CD14-positive monocyte (primary cell): ENCODE data around the gene DGCR6. TPM values are rescaled to one million over a fixed set of nuclear protein-coding genes. Genes with fewer than 3 reads are reported as not detected.
"Not testable (repeated sequence)": the region's sequence is repeated elsewhere in the genome, so short reads cannot be mapped to it uniquely, and the experiment has no call there.

Experiments
- DNase-seq, 3 donors: peaks; one replicate each; pipeline ENCODE4 v3.0.0-alpha.2; 2011 to 2022
- H2AFZ ChIP-seq: 2 replicates; pipeline ENCODE4 v1.6.0; 2012; ENCODE audit warnings: mild to moderate bottlenecking, low read depth, low read length, inconsistent platforms; ENCODE audit not compliant: insufficient read depth, poor library complexity, severe bottlenecking
- H3K27ac ChIP-seq, 2 donors: 1 replicate in 1 of 2; 2 replicates in 1 of 2; pipeline ENCODE4 v1.5.1; 2012 to 2013; ENCODE audit warnings: low read length in 2 of 2, control low read depth in 1 of 2, inconsistent platforms in 1 of 2, low read depth in 1 of 2, mild to moderate bottlenecking in 1 of 2
- H3K27me3 ChIP-seq, 2 donors: one replicate each; pipeline versions ENCODE4 v1.6.0 to v1.6.1; 2011 to 2013; ENCODE audit warnings: low read length in 2 of 2; ENCODE audit not compliant: control insufficient read depth in 2 of 2, insufficient read depth in 2 of 2
- H3K36me3 ChIP-seq, 2 donors: replicated peaks in 1 of 2; 1 replicate in 1 of 2; 2 replicates in 1 of 2; pipeline versions ENCODE4 v1.5.1 to v1.6.1; 2012 to 2013; ENCODE audit warnings: low read length in 2 of 2, control low read depth in 1 of 2, inconsistent platforms in 1 of 2, mild to moderate bottlenecking in 1 of 2; ENCODE audit not compliant: insufficient read depth in 2 of 2, control insufficient read depth in 1 of 2
- H3K4me1 ChIP-seq, 2 donors: 1 replicate in 1 of 2; 2 replicates in 1 of 2; pipeline versions ENCODE4 v1.5.1 to v1.6.1; 2012 to 2013; ENCODE audit warnings: low read length in 2 of 2, control low read depth in 1 of 2, inconsistent platforms in 1 of 2, mild to moderate bottlenecking in 1 of 2, moderate library complexity in 1 of 2; ENCODE audit not compliant: insufficient read depth in 2 of 2, control insufficient read depth in 1 of 2
- H3K4me2 ChIP-seq: replicated peaks from 2 replicates; pipeline ENCODE3; 2012; ENCODE audit warnings: low read length, moderate library complexity, mild to moderate bottlenecking; ENCODE audit not compliant: poor library complexity, severe bottlenecking; ENCODE audit errors: extremely low read depth
- H3K4me3 ChIP-seq, 3 experiments: fragments of 200-600 bp in 1 of 3; sonication (generic) in 1 of 3; replicated peaks in 1 of 3; 1 replicate in 2 of 3; 2 replicates in 1 of 3; pipeline ENCODE4 v1.5.1; 2011 to 2013; ENCODE audit warnings: low read length in 3 of 3, mild to moderate bottlenecking in 3 of 3, control low read depth in 2 of 3, low read depth in 2 of 3, inconsistent platforms in 1 of 3, moderate library complexity in 1 of 3
- H3K79me2 ChIP-seq: 2 replicates; pipeline ENCODE4 v1.6.0; 2012; ENCODE audit warnings: mild to moderate bottlenecking, control low read depth, inconsistent platforms, low read length, moderate library complexity; ENCODE audit not compliant: insufficient read depth
- H3K9ac ChIP-seq: 2 replicates; pipeline ENCODE4 v1.6.0; 2017; ENCODE audit warnings: low read length, mild to moderate bottlenecking; ENCODE audit not compliant: insufficient read depth, poor library complexity, severe bottlenecking
- H3K9me3 ChIP-seq, 2 donors: replicated peaks in 1 of 2; 1 replicate in 1 of 2; 2 replicates in 1 of 2; pipeline versions ENCODE4 v1.5.1 to v1.6.1; 2012 to 2013; ENCODE audit warnings: low read length in 2 of 2, control low read depth in 1 of 2; ENCODE audit not compliant: control insufficient read depth in 1 of 2, insufficient read depth in 1 of 2
- H4K20me1 ChIP-seq: 2 replicates; pipeline ENCODE4 v1.6.0; 2012; ENCODE audit warnings: mild to moderate bottlenecking, low read length, control low read depth, moderate library complexity; ENCODE audit not compliant: insufficient read depth
- H3K27ac Mint-ChIP-seq, 7 donors: one replicate each; pipeline ENCODE4 v1.8.0; 2020; ENCODE audit warnings: mild to moderate bottlenecking in 7 of 7, mixed read lengths in 7 of 7, moderate library complexity in 6 of 7, inconsistent platforms in 2 of 7
- H3K27me3 Mint-ChIP-seq, 3 donors: one replicate each; pipeline ENCODE4 v1.8.0; 2021 to 2022; ENCODE audit warnings: low read depth in 3 of 3, mild to moderate bottlenecking in 3 of 3, mixed read lengths in 3 of 3, moderate library complexity in 3 of 3, inconsistent platforms in 1 of 3
- H3K36me3 Mint-ChIP-seq, 2 donors: one replicate each; pipeline ENCODE4 v1.8.0; 2020; ENCODE audit warnings: mixed read lengths in 2 of 2, inconsistent platforms in 1 of 2, mild to moderate bottlenecking in 1 of 2
- H3K4me1 Mint-ChIP-seq: one replicate; pipeline ENCODE4 v1.8.0; 2020; ENCODE audit warnings: mild to moderate bottlenecking, mixed read lengths
- H3K4me3 Mint-ChIP-seq, 2 donors: one replicate each; pipeline ENCODE4 v1.8.0; 2020; ENCODE audit warnings: mild to moderate bottlenecking in 2 of 2, mixed read lengths in 2 of 2, moderate library complexity in 1 of 2
- H3K9me3 Mint-ChIP-seq, 7 donors: one replicate each; pipeline ENCODE4 v1.8.0; 2020 to 2022; ENCODE audit warnings: mixed read lengths in 7 of 7, mild to moderate bottlenecking in 6 of 7, moderate library complexity in 6 of 7, inconsistent platforms in 2 of 7
- WGBS: methylation state at CpG from one replicate; pipeline ENCODE4 v1.1.5; 2013; ENCODE audit warnings: missing lambda C conversion rate; ENCODE audit not compliant: insufficient coverage; 5-methylcytosine and 5-hydroxymethylcytosine counted together
- intact Hi-C, 2 donors: fragments of 100-400 bp; cut with micrococcal nuclease; formaldehyde crosslinking; loops; one replicate each; pipeline versions ENCODE4 v1.15.0 to v1.15.1; 2023
- polyA plus RNA-seq, 3 donors: library from polyadenylated mRNA; depleted of rRNA in 1 of 3; unstranded in 2 of 3; stranded (reverse) in 1 of 3; fragments of 300-500 nt in 2 of 3; fragments of >200 nt in 1 of 3; fragmentation: Illumina TruSeq in 2 of 3; gene quantifications; 1 replicate in 2 of 3; 2 replicates in 1 of 3; pipeline ENCODE4 v1.2.3, GENCODE V29; 2012 to 2021
- TF ChIP-seq, protein P1 (sequence below): fragments of 200-600 bp; IDR thresholded peaks from one replicate; pipeline ENCODE4 v1.8.0; 2022; ENCODE audit warnings: antibody characterized with exemption, mild to moderate bottlenecking

Gene DGCR6
- polyA plus RNA-seq, 3 donors: 0.17 to 5.1 (median 0.36) TPM

DNA sequence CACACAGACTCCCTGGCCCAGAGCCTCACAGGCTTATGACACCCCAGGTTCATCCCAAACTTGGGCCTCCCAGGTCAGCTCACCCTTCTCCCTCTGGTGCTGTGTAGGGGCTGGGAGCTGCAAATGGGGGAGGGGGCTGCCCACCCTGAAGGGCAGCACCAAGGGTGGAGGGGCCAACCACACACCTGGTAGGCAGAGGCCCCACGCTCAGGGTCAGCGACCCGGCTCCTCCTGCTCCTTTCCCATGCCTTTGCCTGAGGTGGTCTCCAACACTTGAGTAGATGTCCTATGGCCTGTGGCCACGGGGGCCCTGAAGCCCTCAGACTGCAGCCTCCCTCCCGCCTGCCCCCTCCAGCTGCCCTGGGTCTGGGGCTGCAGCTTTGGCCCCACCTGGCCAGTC is 3.4 kb downstream of the DGCR6 start:
- no CpG with 5 or more reads among the region's 5 CpGs for WGBS

DNA sequence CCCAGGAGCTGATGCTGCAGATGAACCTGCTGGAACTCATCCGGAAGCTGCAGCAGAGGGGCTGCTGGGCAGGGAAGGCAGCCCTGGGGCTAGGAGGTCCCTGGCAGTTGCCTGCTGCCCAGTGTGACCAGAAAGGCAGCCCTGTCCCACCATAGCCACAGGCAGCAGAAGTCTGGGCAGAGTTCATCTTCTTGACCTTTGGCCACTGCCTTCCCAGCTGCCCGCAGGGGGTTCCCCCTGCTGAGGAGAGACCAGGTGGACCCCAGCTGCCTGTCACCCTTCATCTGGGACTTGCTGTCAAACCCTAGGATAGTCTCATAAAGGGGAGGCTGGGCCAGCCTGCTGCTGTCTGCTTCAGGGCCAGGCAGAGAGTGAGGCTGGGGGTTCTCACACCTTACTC is 5.4 kb downstream of the DGCR6 start:
- H3K4me3 Mint-ChIP-seq, H3K9ac ChIP-seq, H3K4me2 ChIP-seq, H3K4me1 ChIP-seq, H3K9me3 Mint-ChIP-seq, H3K27ac Mint-ChIP-seq, H3K4me1 Mint-ChIP-seq, H3K27me3 Mint-ChIP-seq, intact Hi-C loops, H3K79me2 ChIP-seq, H3K9me3 ChIP-seq, H3K36me3 ChIP-seq, H3K27ac ChIP-seq, H4K20me1 ChIP-seq, H3K4me3 ChIP-seq, H3K27me3 ChIP-seq, H2AFZ ChIP-seq, DNase-seq, H3K36me3 Mint-ChIP-seq: not testable (repeated sequence)
- whole genome bisulfite sequencing: no CpG with 5 or more reads among the region's 2 CpGs

More for the DNA sequence above, 3.4 kb downstream of the DGCR6 start:
- Histone ChIP-seq H3K9ac (no peak overlapping the region), H3K4me1 (no peaks in the 10 kb centered on the region), H3K4me3 (no peak overlapping the region), H3K4me2 (no peak overlapping the region), H3K9me3 (no peaks in the 10 kb centered on the region), H3K79me2 (no peaks in the 10 kb centered on the region), H3K36me3 (no peaks in the 10 kb centered on the region), H3K27ac (no peak overlapping the region), H3K27me3 (no peaks in the 10 kb centered on the region), H4K20me1 (no peaks in the 10 kb centered on the region), H2AFZ (no peak overlapping the region)
- H3K27me3 Mint-ChIP-seq: no peaks in the 10 kb centered on the region
- TF ChIP-seq, protein P1, sequence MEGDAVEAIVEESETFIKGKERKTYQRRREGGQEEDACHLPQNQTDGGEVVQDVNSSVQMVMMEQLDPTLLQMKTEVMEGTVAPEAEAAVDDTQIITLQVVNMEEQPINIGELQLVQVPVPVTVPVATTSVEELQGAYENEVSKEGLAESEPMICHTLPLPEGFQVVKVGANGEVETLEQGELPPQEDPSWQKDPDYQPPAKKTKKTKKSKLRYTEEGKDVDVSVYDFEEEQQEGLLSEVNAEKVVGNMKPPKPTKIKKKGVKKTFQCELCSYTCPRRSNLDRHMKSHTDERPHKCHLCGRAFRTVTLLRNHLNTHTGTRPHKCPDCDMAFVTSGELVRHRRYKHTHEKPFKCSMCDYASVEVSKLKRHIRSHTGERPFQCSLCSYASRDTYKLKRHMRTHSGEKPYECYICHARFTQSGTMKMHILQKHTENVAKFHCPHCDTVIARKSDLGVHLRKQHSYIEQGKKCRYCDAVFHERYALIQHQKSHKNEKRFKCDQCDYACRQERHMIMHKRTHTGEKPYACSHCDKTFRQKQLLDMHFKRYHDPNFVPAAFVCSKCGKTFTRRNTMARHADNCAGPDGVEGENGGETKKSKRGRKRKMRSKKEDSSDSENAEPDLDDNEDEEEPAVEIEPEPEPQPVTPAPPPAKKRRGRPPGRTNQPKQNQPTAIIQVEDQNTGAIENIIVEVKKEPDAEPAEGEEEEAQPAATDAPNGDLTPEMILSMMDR: no peak
- no peak for DNase-seq
- no peaks in the 10 kb centered on the region for H3K36me3 Mint-ChIP-seq
- intact Hi-C loops: no loop called here
- H3K27ac Mint-ChIP-seq: no peak overlapping the region
- H3K9me3 Mint-ChIP-seq: no peaks in the 10 kb centered on the region
- no peak overlapping the region for H3K4me3 Mint-ChIP-seq
- no peaks in the 10 kb centered on the region for H3K4me1 Mint-ChIP-seq

DNA sequence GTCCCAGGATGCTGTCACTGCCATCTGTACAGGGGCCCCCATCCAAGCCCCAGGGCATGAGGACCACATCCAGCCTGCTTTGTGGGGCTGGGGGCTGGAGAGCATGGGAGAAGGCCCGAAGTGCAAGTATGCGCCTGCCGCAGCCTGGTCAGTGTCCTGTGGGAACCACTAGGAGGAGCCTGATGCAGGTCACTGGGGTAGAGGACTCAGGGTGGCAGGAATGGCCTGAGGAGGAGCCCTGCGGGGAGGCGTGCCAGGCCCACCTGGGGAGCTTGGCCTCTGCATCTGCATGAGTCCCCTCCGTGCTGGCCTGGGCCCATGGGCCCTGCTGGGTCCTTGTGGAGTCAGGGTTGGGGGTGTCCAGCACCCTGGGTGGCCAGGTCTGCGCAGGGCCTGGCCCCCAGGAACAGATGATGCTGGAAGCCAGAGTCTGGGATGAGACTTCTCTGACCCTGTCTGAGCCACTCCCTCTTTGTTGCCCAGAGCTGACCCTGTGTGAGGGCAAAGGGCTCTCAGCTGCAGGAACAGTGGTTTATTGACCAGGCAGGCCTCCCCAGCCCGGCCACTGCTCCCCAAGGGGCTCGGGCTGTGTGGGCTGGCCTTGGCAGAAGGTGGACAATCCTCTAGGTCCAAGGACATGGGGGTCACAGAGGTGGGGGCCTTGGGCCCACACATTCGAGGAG is 6.3 kb downstream of the DGCR6 start:
- H3K27me3 ChIP-seq, DNase-seq, H3K36me3 ChIP-seq, H2AFZ ChIP-seq, H3K36me3 Mint-ChIP-seq, H3K79me2 ChIP-seq, H3K27ac Mint-ChIP-seq, H3K9ac ChIP-seq, H3K4me3 ChIP-seq, H3K27me3 Mint-ChIP-seq, H3K4me2 ChIP-seq, intact Hi-C loops, H3K27ac ChIP-seq, H3K4me1 Mint-ChIP-seq, H3K9me3 Mint-ChIP-seq, H3K4me1 ChIP-seq, H3K9me3 ChIP-seq, H4K20me1 ChIP-seq, H3K4me3 Mint-ChIP-seq: not testable (repeated sequence)
- WGBS: no CpG with 5 or more reads among the region's 10 CpGs

DNA sequence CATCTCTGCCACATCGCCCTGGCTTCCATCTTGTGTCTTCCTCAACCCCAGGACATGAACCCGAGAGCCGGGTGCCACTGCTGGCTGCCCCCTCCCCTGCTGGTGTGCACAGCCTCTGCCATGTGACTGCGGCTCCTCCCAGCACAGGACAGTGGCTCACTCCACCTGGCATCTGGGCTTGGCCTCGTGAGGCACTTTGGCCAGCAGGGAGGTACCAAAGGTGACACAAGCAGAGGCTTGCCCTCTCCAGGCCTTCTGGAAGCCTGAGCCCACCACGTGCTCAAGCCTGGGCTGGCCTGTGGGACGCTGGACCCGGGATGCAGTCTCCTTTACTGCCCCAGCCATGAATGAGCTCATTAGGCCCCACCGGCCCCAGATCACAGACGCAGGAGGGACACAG is 8.4 kb downstream of the DGCR6 start:
- H3K36me3 Mint-ChIP-seq, H4K20me1 ChIP-seq, H3K27me3 ChIP-seq, H3K79me2 ChIP-seq, H3K27me3 Mint-ChIP-seq, H2AFZ ChIP-seq, H3K4me1 ChIP-seq, H3K9me3 ChIP-seq, H3K4me3 Mint-ChIP-seq, H3K4me3 ChIP-seq, H3K27ac Mint-ChIP-seq, H3K9me3 Mint-ChIP-seq, H3K27ac ChIP-seq, H3K36me3 ChIP-seq, DNase-seq, intact Hi-C loops, H3K4me2 ChIP-seq, H3K4me1 Mint-ChIP-seq, H3K9ac ChIP-seq: not testable (repeated sequence)
- WGBS: no CpG with 5 or more reads among the region's 10 CpGs
